HCT116 (cell line): ENCODE data around the gene PPP2R5A. TPM values are rescaled to one million over a fixed set of nuclear protein-coding genes. Genes with fewer than 3 reads are reported as not detected.
"Not testable (repeated sequence)": the region's sequence is repeated elsewhere in the genome, so short reads cannot be mapped to it uniquely, and the experiment has no call there.

ENCODE experiments used
- ATAC-seq: fragments of 200-7000 bp; cut with Tn5 transposase; 2 replicates; pipeline ENCODE4 v1.9.1; 2020; ENCODE audit warnings: mild to moderate bottlenecking, moderate library complexity
- BruUV-seq: library from RNA; stranded (reverse); fragments of 400-500 nt; replicated peaks from 2 replicates; lab custom pipeline; 2021; lab: Mats Ljungman, UMichigan
- CTCF ChIA-PET: fragments of 300-600 bp; sonication (Branson Sonifier 250); formaldehyde crosslinking; loops from one replicate; lab custom pipeline; 2021; ENCODE audit warnings: antibody characterized with exemption; lab: Charles Lee
- POLR2A ChIA-PET: fragments of 300-600, 350-600 bp; sonication (Branson Sonifier 250); formaldehyde crosslinking; loops from one replicate; lab custom pipeline; 2021; ENCODE audit warnings: antibody characterized with exemption; lab: Charles Lee
- RAD21 ChIA-PET, 2 experiments: fragments of 300-600 bp; sonication (Branson Sonifier 250); formaldehyde crosslinking; loops; one replicate each; lab custom pipeline; 2023; ENCODE audit warnings: low total read pairs in 2 of 2; ENCODE audit not compliant: uncharacterized antibody in 2 of 2, unreplicated experiment in 2 of 2, low non-redundant PET in 1 of 2; lab: Charles Lee
- DNase-seq: peaks from one replicate; pipeline ENCODE4 v3.0.0-alpha.2; 2010; ENCODE audit warnings: low read depth, low spot score
- H2AFZ ChIP-seq: fragments of 200-600 bp; shearing (Covaris generic), sonication (generic); 2 replicates; pipeline ENCODE4 v1.6.1; 2017; ENCODE audit warnings: low read depth, mixed run types, mixed read lengths, antibody characterized with exemption, low read length; ENCODE audit not compliant: poor library complexity, severe bottlenecking
- H3K27ac ChIP-seq: 2 replicates; pipeline ENCODE4 v1.5.1; 2012; ENCODE audit warnings: low read depth, low read length
- H3K27me3 ChIP-seq: fragments of 200-600 bp; sonication (generic); 2 replicates; pipeline ENCODE4 v1.6.1; 2016; ENCODE audit warnings: mixed run types, low read length, mixed read lengths; ENCODE audit not compliant: insufficient read depth
- H3K36me3 ChIP-seq, 2 experiments: fragments of 200-500 bp in 1 of 2; fragments of 200-600 bp in 1 of 2; sonication (Bioruptor generic) in 1 of 2; sonication (generic) in 1 of 2; 2 replicates each; pipeline versions ENCODE4 v1.5.1 to v1.6.1; 2014 to 2016; ENCODE audit warnings: low read length in 2 of 2, inconsistent platforms in 1 of 2, mixed read lengths in 1 of 2, mixed run types in 1 of 2; ENCODE audit not compliant: insufficient read depth in 2 of 2, control insufficient read depth in 1 of 2
- H3K4me1 ChIP-seq, 2 experiments: fragments of 200-600 bp in 1 of 2; sonication (generic) in 1 of 2; 2 replicates each; pipeline versions ENCODE4 v1.5.1 to v1.6.1; 2012 to 2017; ENCODE audit warnings: low read length in 2 of 2, inconsistent platforms in 1 of 2, mild to moderate bottlenecking in 1 of 2, mixed read lengths in 1 of 2, mixed run types in 1 of 2, moderate library complexity in 1 of 2; ENCODE audit not compliant: insufficient read depth in 2 of 2, control insufficient read depth in 1 of 2
- H3K4me2 ChIP-seq: fragments of 200-600 bp; sonication (generic); 2 replicates; pipeline ENCODE4 v1.6.1; 2017; ENCODE audit warnings: mixed run types, low read length, mixed read lengths
- H3K4me3 ChIP-seq, 2 experiments: fragments of 200-600 bp in 1 of 2; sonication (generic) in 1 of 2; replicated peaks in 1 of 2; 2 replicates each; pipeline ENCODE4 v1.5.1; 2011 to 2016; ENCODE audit warnings: low read length in 2 of 2, control low read depth in 1 of 2, low read depth in 1 of 2, mild to moderate bottlenecking in 1 of 2, mixed read lengths in 1 of 2, mixed run types in 1 of 2
- H3K79me2 ChIP-seq: fragments of 200-600 bp; sonication (generic); 2 replicates; pipeline ENCODE4 v1.6.1; 2017; ENCODE audit warnings: mild to moderate bottlenecking, mixed run types, low read length, moderate library complexity, mixed read lengths; ENCODE audit not compliant: insufficient read depth
- H3K9ac ChIP-seq: fragments of 200-600 bp; sonication (generic); 2 replicates; pipeline ENCODE4 v1.6.1; 2016; ENCODE audit warnings: low read length, mixed read lengths
- H3K9me2 ChIP-seq: fragments of 200-600 bp; sonication (generic), shearing (Covaris generic); 2 replicates; pipeline ENCODE4 v1.6.1; 2017; ENCODE audit warnings: mixed run types, mild to moderate bottlenecking, moderate library complexity; ENCODE audit not compliant: insufficient read depth
- H3K9me3 ChIP-seq, 2 experiments: fragments of 200-500 bp in 1 of 2; fragments of 200-600 bp in 1 of 2; sonication (Bioruptor generic) in 1 of 2; sonication (generic) in 1 of 2; 2 replicates each; pipeline ENCODE4 v1.6.1; 2014 to 2017; ENCODE audit warnings: low read length in 2 of 2, mixed read lengths in 2 of 2, inconsistent platforms in 1 of 2, low read depth in 1 of 2, mild to moderate bottlenecking in 1 of 2, mixed run types in 1 of 2, moderate library complexity in 1 of 2; ENCODE audit not compliant: control insufficient read depth in 1 of 2, insufficient read depth in 1 of 2
- H4K20me1 ChIP-seq: fragments of 200-600 bp; sonication (generic), shearing (Covaris generic); 2 replicates; pipeline ENCODE4 v1.6.1; 2017; ENCODE audit warnings: mixed run types, mild to moderate bottlenecking, moderate library complexity; ENCODE audit not compliant: insufficient read depth
- ATF3 ChIP-seq: IDR thresholded peaks from 2 replicates; pipeline ENCODE4 v1.6.1; 2012
- EZH2phosphoT487 ChIP-seq: fragments of 200-600 bp; IDR thresholded peaks from 2 replicates; pipeline ENCODE4 v1.6.1; 2018; ENCODE audit warnings: antibody characterized with exemption, borderline replicate concordance
- SIN3A ChIP-seq: IDR thresholded peaks from 2 replicates; pipeline ENCODE4 v1.6.1; 2012; ENCODE audit warnings: low read depth
- SP1 ChIP-seq: IDR thresholded peaks from 2 replicates; pipeline ENCODE4 v1.6.1; 2012; ENCODE audit warnings: low read depth
- intact Hi-C: fragments of 100-400 bp; cut with micrococcal nuclease; formaldehyde crosslinking; loops from 2 replicates; pipeline ENCODE4 v1.10.0; 2022
- total RNA-seq: library from RNA; stranded (reverse); gene quantifications from one replicate; pipeline ENCODE4 v1.2.1, GENCODE V29; 2021; ENCODE audit not compliant: unreplicated experiment

The PPP2R5A gene
- total RNA-seq, 1 experiment from 2014 or later, result 33.1 TPM

DNA sequence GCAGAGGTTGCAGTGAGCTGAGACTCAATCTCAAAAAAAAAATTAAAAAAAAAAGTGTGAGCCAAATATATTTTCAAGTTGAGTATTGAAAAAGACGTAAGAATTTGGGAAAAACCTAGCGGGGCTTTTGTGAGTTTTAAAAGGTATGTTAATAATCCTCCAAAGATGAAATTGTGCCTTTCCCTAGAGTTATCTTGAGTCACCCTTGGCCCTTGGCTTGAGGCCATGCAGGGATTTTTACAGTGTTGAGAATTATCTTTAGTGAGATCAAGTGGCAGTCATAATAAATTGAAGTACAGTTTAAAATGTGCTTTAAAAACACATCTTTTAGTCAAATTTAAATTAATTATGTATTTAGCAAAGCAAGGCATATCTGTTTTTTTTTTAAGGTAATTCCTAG lies 32.7 kb downstream of the PPP2R5A start:
- no TSS peak for BruUV-seq
- H3K27me3 ChIP-seq, result no peaks in the 10 kb centered on the region
- H3K9me2 ChIP-seq, result no peaks in the 10 kb centered on the region
- ATAC-seq, result no peak
- H3K36me3 ChIP-seq, result no peaks in the 10 kb centered on the region
- TF ChIP-seq SP1, result no peak
- H3K4me2 ChIP-seq, result no peak overlapping the region
- no peak overlapping the region for H3K9ac ChIP-seq
- no peaks in the 10 kb centered on the region for H3K4me1 ChIP-seq
- peaks cover 44% of the 10 kb centered on the region for H3K79me2 ChIP-seq
- ChIA-PET CTCF (interaction anchor here (0.6 kb wide), 1 partner anchor 248 kb away, joined by 3 read pairs; no protein-coding TSS in a partner anchor), POLR2A (no interaction called here), RAD21 (no interaction called here)
- H3K27ac ChIP-seq, result no peak overlapping the region
- H4K20me1 ChIP-seq, result peaks cover 10% of the 10 kb centered on the region; the same call in 1 of the 2 replicates
- H3K4me3 ChIP-seq, result no peak overlapping the region
- DNase-seq, result no peak
- intact Hi-C loops, result loop anchor here (5.0 to 10.0 kb wide), 2 partner anchors 246 to 633 kb away; no protein-coding TSS in a partner anchor
- no peak overlapping the region for H2AFZ ChIP-seq
- H3K9me3 ChIP-seq, result no peaks in the 10 kb centered on the region

GRCh38 chr1:212321031-212321430 lies 35.8 kb downstream of the PPP2R5A start:
- H3K27ac ChIP-seq, H3K9ac ChIP-seq, H3K9me2 ChIP-seq, DNase-seq, H3K4me3 ChIP-seq, H3K4me1 ChIP-seq, ATAC-seq, H3K36me3 ChIP-seq, POLR2A ChIA-PET, H3K27me3 ChIP-seq, H3K4me2 ChIP-seq, H3K9me3 ChIP-seq, CTCF ChIA-PET, BruUV-seq, H2AFZ ChIP-seq, RAD21 ChIA-PET, intact Hi-C loops, H4K20me1 ChIP-seq: not testable (repeated sequence)
- peaks cover 42% of the 10 kb centered on the region for H3K79me2 ChIP-seq

- intact Hi-C loops, result no loop called here
- H3K4me2 ChIP-seq, result no peak overlapping the region
- POLR2A ChIA-PET, result no interaction called here
- H3K4me1 ChIP-seq, result no peaks in the 10 kb centered on the region
- no peak overlapping the region for H3K4me3 ChIP-seq
- ATAC-seq, result no peak
- H3K27me3 ChIP-seq, result no peaks in the 10 kb centered on the region
- no peak overlapping the region for H3K9ac ChIP-seq
- peaks cover 27% of the 10 kb centered on the region for H3K79me2 ChIP-seq
- TF ChIP-seq SIN3A (no peak), EZH2phosphoT487 (no peak), ATF3 (no peak)
- H3K27ac ChIP-seq, result no peak overlapping the region
- no peaks in the 10 kb centered on the region; the same call in 1 of the 2 replicates for H3K9me2 ChIP-seq
- peaks cover 5% of the 10 kb centered on the region; the same call in 1 of the 2 replicates for H4K20me1 ChIP-seq
- BruUV-seq, result no TSS peak
- no peaks in the 10 kb centered on the region for H3K9me3 ChIP-seq
- RAD21 ChIA-PET, result no interaction called here
- no peak overlapping the region for H2AFZ ChIP-seq
- CTCF ChIA-PET, result no interaction called here
- H3K36me3 ChIP-seq, result no peaks in the 10 kb centered on the region
- no peak for DNase-seq
Observed at GRCh38 chr1:212323066-212323465, 37.9 kb downstream of the PPP2R5A start.
